ENCODE results near the gene LRRC34. TPM values are rescaled to one million over a fixed set of nuclear protein-coding genes. Genes with fewer than 3 reads are reported as not detected.

Gene LRRC34
- total RNA-seq, 6 donors from 2014 or later: 0.78 to 12.9 (median 3.9) TPM

- TF ChIP-seq POLR2AphosphoS5 (IDR thresholded peaks at IDR 0.05) (no peak), EP300 (IDR thresholded peaks at IDR 0.05) (no peak), CTCF (IDR thresholded peaks at IDR 0.05) (no peak), POLR2A (IDR thresholded peaks at IDR 0.05) (no peak)
- Histone ChIP-seq H3K9me3 (no peaks in the 10 kb centered on the region), H3K36me3 (no peaks in the 10 kb centered on the region), H3K4me3 (no peak overlapping the region), H3K27ac (no peak overlapping the region), H3K27me3 (no peaks in the 10 kb centered on the region), H3K4me1 (peaks cover 0 to 6% (median 0%) of the 10 kb centered on the region in 4 donors)
- no peak for DNase-seq
- ATAC-seq (ENCODE audit: low FRiP score in 2 of 2): no peak
These were observed 37.9 kb upstream of the LRRC34 start for GRCh38 chr3:169850618-169851017.

- H3K27ac ChIP-seq: no peak overlapping the region
- TF ChIP-seq POLR2AphosphoS5 (IDR thresholded peaks at IDR 0.05): no peak
- TF ChIP-seq CTCF (IDR thresholded peaks at IDR 0.05): no peak
- TF ChIP-seq POLR2A (IDR thresholded peaks at IDR 0.05): no peak
- TF ChIP-seq EP300 (IDR thresholded peaks at IDR 0.05): no peak
- DNase-seq (no peak), ATAC-seq (ENCODE audit: low FRiP score in 2 of 2) (no peak)
- H3K27me3 ChIP-seq: no peaks in the 10 kb centered on the region
- peaks cover 0 to 6% (median 0%) of the 10 kb centered on the region in 4 donors for H3K4me1 ChIP-seq
- H3K4me3 ChIP-seq: no peak overlapping the region
- H3K9me3 ChIP-seq: no peaks in the 10 kb centered on the region
- 94 to 99% methylated on average over 3 of the region's 3 CpGs for WGBS, 2 donors
- no peaks in the 10 kb centered on the region for H3K36me3 ChIP-seq
These were observed 36.0 kb upstream of the LRRC34 start for GRCh38 chr3:169848741-169849140.

GRCh38 chr3:169847896-169848295 is 35.2 kb upstream of the LRRC34 start:
- WGBS, 2 donors: 57 to 64% methylated on average over 4 of the region's 4 CpGs
- DNase-seq: peak in 1 of 2 donors; percentile 61
- no peaks in the 10 kb centered on the region for H3K27me3 ChIP-seq
- H3K4me3 ChIP-seq: no peak overlapping the region
- peak; percentile 12 to 51 for ATAC-seq (ENCODE audit: low FRiP score in 2 of 2)
- H3K4me1 ChIP-seq: peaks cover 0 to 6% (median 0%) of the 10 kb centered on the region in 4 donors
- no peaks in the 10 kb centered on the region for H3K36me3 ChIP-seq
- H3K27ac ChIP-seq: no peak overlapping the region
- TF ChIP-seq POLR2A (IDR thresholded peaks at IDR 0.05) (no peak), CTCF (IDR thresholded peaks at IDR 0.05) (no peak), POLR2AphosphoS5 (IDR thresholded peaks at IDR 0.05) (no peak), EP300 (IDR thresholded peaks at IDR 0.05) (no peak)
- H3K9me3 ChIP-seq: no peaks in the 10 kb centered on the region

- TF ChIP-seq POLR2AphosphoS5 (IDR thresholded peaks at IDR 0.05): no peak
- no peak for TF ChIP-seq CTCF (IDR thresholded peaks at IDR 0.05)
- TF ChIP-seq EP300 (IDR thresholded peaks at IDR 0.05): no peak
- TF ChIP-seq POLR2A (IDR thresholded peaks at IDR 0.05): no peak
- H3K27me3 ChIP-seq: no peaks in the 10 kb centered on the region
- H3K4me1 ChIP-seq: peaks cover 0 to 6% (median 0%) of the 10 kb centered on the region in 4 donors
- no peak overlapping the region for H3K27ac ChIP-seq
- H3K4me3 ChIP-seq: no peak overlapping the region
- no peaks in the 10 kb centered on the region for H3K36me3 ChIP-seq
- WGBS, 2 donors: 84 to 87% methylated on average over 11 of the region's 11 CpGs
- DNase-seq (no peak), ATAC-seq (ENCODE audit: low FRiP score in 2 of 2) (no peak)
- no peaks in the 10 kb centered on the region for H3K9me3 ChIP-seq
These were observed 33.9 kb upstream of the LRRC34 start for GRCh38 chr3:169846458-169847193.

- 64% methylated on average over 3 of the region's 3 CpGs for WGBS, 2 donors
- Histone ChIP-seq H3K27me3 (no peaks in the 10 kb centered on the region), H3K4me1 (peaks cover 0 to 3% (median 0%) of the 10 kb centered on the region in 4 donors), H3K36me3 (no peaks in the 10 kb centered on the region), H3K4me3 (no peak overlapping the region), H3K9me3 (no peaks in the 10 kb centered on the region), H3K27ac (no peak overlapping the region)
- ATAC-seq (ENCODE audit: low FRiP score in 2 of 2) (no peak), DNase-seq (no peak)
- TF ChIP-seq EP300 (IDR thresholded peaks at IDR 0.05) (no peak), CTCF (IDR thresholded peaks at IDR 0.05) (no peak), POLR2A (IDR thresholded peaks at IDR 0.05) (no peak), POLR2AphosphoS5 (IDR thresholded peaks at IDR 0.05) (no peak)
These were observed 30.3 kb upstream of the LRRC34 start for GRCh38 chr3:169842960-169843359.
